Endodermal cell (in vitro differentiated cells): Measurements from ENCODE around the gene DRD4. TPM values are rescaled to one million over a fixed set of nuclear protein-coding genes. Genes with fewer than 3 reads are reported as not detected.

Source experiments
- DNase-seq: peaks from one replicate; pipeline ENCODE4 v3.0.0-alpha.2; 2017
- H3K27ac ChIP-seq: 2 replicates; pipeline ENCODE4 v1.5.1; 2013; ENCODE audit warnings: mild to moderate bottlenecking, low read depth, low read length, moderate library complexity
- H3K27me3 ChIP-seq: 2 replicates; pipeline ENCODE4 v1.6.1; 2013; ENCODE audit warnings: mild to moderate bottlenecking, low read length, moderate library complexity; ENCODE audit not compliant: insufficient read depth, control insufficient read depth, poor library complexity, severe bottlenecking
- H3K36me3 ChIP-seq: 2 replicates; pipeline ENCODE4 v1.7.0; 2013; ENCODE audit warnings: mild to moderate bottlenecking, low read length, moderate library complexity; ENCODE audit not compliant: control insufficient read depth, insufficient read depth
- H3K4me1 ChIP-seq: one replicate; pipeline ENCODE4 v1.7.0; 2013; ENCODE audit warnings: low read length; ENCODE audit not compliant: control insufficient read depth, insufficient read depth
- H3K4me3 ChIP-seq: 2 replicates; pipeline ENCODE4 v1.5.1; 2013; ENCODE audit warnings: mild to moderate bottlenecking, low read length, moderate library complexity
- H3K9ac ChIP-seq: 2 replicates; pipeline ENCODE4 v1.6.1; 2013; ENCODE audit warnings: mild to moderate bottlenecking, low read length, moderate library complexity; ENCODE audit not compliant: poor library complexity, severe bottlenecking; ENCODE audit errors: extremely low read depth
- H3K9me3 ChIP-seq: 2 replicates; pipeline ENCODE4 v1.6.1; 2013; ENCODE audit warnings: mild to moderate bottlenecking, low read length, moderate library complexity; ENCODE audit not compliant: control insufficient read depth
- H3K27ac Mint-ChIP-seq: 2 replicates; pipeline ENCODE4 v1.8.0; 2020; ENCODE audit warnings: mixed read lengths
- H3K27me3 Mint-ChIP-seq: 2 replicates; pipeline ENCODE4 v1.8.0; 2021; ENCODE audit warnings: mild to moderate bottlenecking, mixed read lengths; ENCODE audit not compliant: insufficient read depth
- H3K36me3 Mint-ChIP-seq: 2 replicates; pipeline ENCODE4 v1.8.0; 2020; ENCODE audit warnings: low read depth, mixed read lengths
- H3K4me1 Mint-ChIP-seq: 2 replicates; pipeline ENCODE4 v1.8.0; 2020; ENCODE audit warnings: mixed read lengths
- H3K4me3 Mint-ChIP-seq: 2 replicates; pipeline ENCODE4 v1.8.0; 2020; ENCODE audit warnings: mild to moderate bottlenecking, moderate library complexity, mixed read lengths
- H3K9me3 Mint-ChIP-seq: 2 replicates; pipeline ENCODE4 v1.8.0; 2020; ENCODE audit warnings: mild to moderate bottlenecking, mixed read lengths
- WGBS, 2 experiments: methylation state at CpG; one replicate each; pipeline versions ENCODE4 v1.1.5 to v1.1.7; 2013; ENCODE audit warnings: missing lambda C conversion rate in 2 of 2, mixed read lengths in 1 of 2; ENCODE audit not compliant: insufficient coverage in 1 of 2, insufficient read length in 1 of 2; 5-methylcytosine and 5-hydroxymethylcytosine counted together
- long read RNA-seq, 4 experiments: library from polyadenylated mRNA in 2 of 4; library from RNA in 1 of 4; library from capped mRNA in 1 of 4; stranded (forward) in 3 of 4; unstranded in 1 of 4; transcript quantifications; one replicate each; pipeline ENCODE4 v2.0.0, GENCODE V29; 2020 to 2021; ENCODE audit warnings: inconsistent platforms in 1 of 4
- polyA plus RNA-seq, 2 experiments: library from polyadenylated mRNA; stranded (reverse); fragments of 50-300 nt; gene quantifications; one replicate each; pipeline ENCODE4 v1.2.3, GENCODE V29; 2013
- total RNA-seq, 2 donors: library from RNA; stranded (reverse); fragmentation: NEBNext Ultra II Directional in 1 of 2; extraction: Animal tissue kit (Norgen Biotek cat#: 25700) in 1 of 2; gene quantifications; 2 replicates in 1 of 2; 3 replicates in 1 of 2; pipeline ENCODE4 v1.2.1, GENCODE V29; 2021
- TF ChIP-seq, protein P1 (sequence below): fragments of 200-600 bp; sonication (generic); conservative IDR thresholded peaks from 2 replicates; pipeline ENCODE4 v1.5.0; 2021; ENCODE audit warnings: antibody characterized with exemption, mild to moderate bottlenecking

Gene DRD4
- 1 to 10 TPM; 1.8 to 2.7 TPM for total RNA-seq
- 2.9 TPM for polyA plus RNA-seq (2013, experiment 1 of 2)
- 2.5 TPM for polyA plus RNA-seq (2013, experiment 2 of 2)
- long read RNA-seq, experiment 1 = 0 reads
- long read RNA-seq, experiment 2, partial matches to known transcripts = 1 of 1 reads
- long read RNA-seq, experiment 2, other reads (novel, unspliced or antisense) = 0 of 1 reads
- long read RNA-seq, experiment 3 = 0 reads
- long read RNA-seq, experiment 4 = 0 reads

GRCh38 chr11:636511-637332 lies at the start of gene DRD4:
DRD4 (plus strand) TSS chr11:637269; CDS start chr11:637305, 36 bp downstream.
- Histone ChIP-seq H3K27me3 (peaks cover 57% of the 10 kb centered on the region), H3K4me1 (peaks cover 3% of the 10 kb centered on the region), H3K27ac (no peak within 1 kb of the TSS), H3K9me3 (no peaks in the 10 kb centered on the region), H3K36me3 (no peaks in the 10 kb centered on the region), H3K9ac (no peak within 1 kb of the TSS), H3K4me3 (peak within 1 kb of the TSS; percentile 60)
- WGBS, 2 experiments = 23 to 25% methylated on average over 31 to 100 of the region's 100 CpGs
- Mint-ChIP-seq H3K27me3 (peaks cover 63% of the 10 kb centered on the region), H3K4me1 (peaks cover 9% of the 10 kb centered on the region), H3K36me3 (peaks cover 7% of the 10 kb centered on the region), H3K27ac (no peak within 1 kb of the TSS), H3K4me3 (peak within 1 kb of the TSS; percentile 54), H3K9me3 (no peaks in the 10 kb centered on the region)
- DNase-seq = peak; percentile 80
- TF ChIP-seq, protein P1, sequence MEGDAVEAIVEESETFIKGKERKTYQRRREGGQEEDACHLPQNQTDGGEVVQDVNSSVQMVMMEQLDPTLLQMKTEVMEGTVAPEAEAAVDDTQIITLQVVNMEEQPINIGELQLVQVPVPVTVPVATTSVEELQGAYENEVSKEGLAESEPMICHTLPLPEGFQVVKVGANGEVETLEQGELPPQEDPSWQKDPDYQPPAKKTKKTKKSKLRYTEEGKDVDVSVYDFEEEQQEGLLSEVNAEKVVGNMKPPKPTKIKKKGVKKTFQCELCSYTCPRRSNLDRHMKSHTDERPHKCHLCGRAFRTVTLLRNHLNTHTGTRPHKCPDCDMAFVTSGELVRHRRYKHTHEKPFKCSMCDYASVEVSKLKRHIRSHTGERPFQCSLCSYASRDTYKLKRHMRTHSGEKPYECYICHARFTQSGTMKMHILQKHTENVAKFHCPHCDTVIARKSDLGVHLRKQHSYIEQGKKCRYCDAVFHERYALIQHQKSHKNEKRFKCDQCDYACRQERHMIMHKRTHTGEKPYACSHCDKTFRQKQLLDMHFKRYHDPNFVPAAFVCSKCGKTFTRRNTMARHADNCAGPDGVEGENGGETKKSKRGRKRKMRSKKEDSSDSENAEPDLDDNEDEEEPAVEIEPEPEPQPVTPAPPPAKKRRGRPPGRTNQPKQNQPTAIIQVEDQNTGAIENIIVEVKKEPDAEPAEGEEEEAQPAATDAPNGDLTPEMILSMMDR = no peak

DNA sequence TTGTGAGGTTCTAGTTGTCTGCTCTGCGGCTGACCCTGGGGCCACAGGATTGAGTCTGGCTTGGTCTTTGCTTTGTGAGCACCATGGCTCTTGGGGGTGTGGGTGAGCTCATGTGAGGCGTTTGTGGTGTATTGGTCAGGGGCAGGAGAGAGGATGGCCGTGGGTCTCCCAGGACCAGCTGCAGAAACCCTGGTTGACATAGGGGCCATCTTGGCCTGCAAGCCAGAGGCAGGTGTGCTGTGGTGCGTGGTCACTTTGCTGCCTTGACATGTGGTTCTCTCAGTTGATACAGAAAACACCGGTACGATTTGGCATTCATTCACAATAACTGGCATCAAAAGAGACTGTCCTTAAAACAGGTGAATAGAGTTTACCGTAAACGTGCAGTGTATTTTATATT lies 49.5 kb upstream of the DRD4 start:
- no peak overlapping the region for H3K27ac ChIP-seq

DNA sequence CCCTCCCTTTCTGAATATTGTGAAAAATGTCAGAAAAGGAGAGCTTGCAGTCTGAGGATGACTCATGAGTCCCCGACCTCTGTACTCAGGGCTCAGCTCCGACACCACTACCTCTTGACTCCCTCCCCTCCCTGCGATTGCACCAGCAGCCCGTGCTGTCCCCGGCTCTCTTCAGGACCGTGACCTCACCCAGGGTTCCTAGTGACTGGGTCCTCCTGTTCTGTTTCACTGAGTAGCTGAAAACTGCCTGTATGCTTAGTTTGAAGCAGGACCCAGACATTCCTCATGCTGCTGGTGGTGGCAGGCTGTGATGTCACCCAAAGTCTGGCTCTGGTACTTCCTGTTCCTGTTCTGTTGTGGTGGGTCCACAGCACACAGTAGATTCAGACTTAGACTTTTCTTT lies 49.1 kb upstream of the DRD4 start:
- H3K4me3 Mint-ChIP-seq = no peak overlapping the region
- H3K27ac Mint-ChIP-seq = peak overlapping the region; percentile 64
- H3K36me3 ChIP-seq = peaks cover 67% of the 10 kb centered on the region
- H3K4me1 Mint-ChIP-seq = no peaks in the 10 kb centered on the region
- H3K36me3 Mint-ChIP-seq = peaks cover 64% of the 10 kb centered on the region
- 85 to 95% methylated on average over 4 to 6 of the region's 6 CpGs for WGBS, 2 experiments
- no peak overlapping the region for H3K9ac ChIP-seq
- H3K27ac ChIP-seq = no peak overlapping the region
- no peak for DNase-seq
- TF ChIP-seq, protein P1 = no peak
- H3K4me1 ChIP-seq = no peaks in the 10 kb centered on the region
- no peaks in the 10 kb centered on the region for H3K27me3 ChIP-seq
- no peaks in the 10 kb centered on the region for H3K9me3 ChIP-seq
- no peaks in the 10 kb centered on the region for H3K27me3 Mint-ChIP-seq
- no peak overlapping the region for H3K4me3 ChIP-seq
- H3K9me3 Mint-ChIP-seq = no peaks in the 10 kb centered on the region

More for the DNA sequence above, 49.5 kb upstream of the DRD4 start:
- H3K27me3 ChIP-seq = no peaks in the 10 kb centered on the region
- H3K4me1 ChIP-seq = no peaks in the 10 kb centered on the region
- DNase-seq = no peak
- no peaks in the 10 kb centered on the region for H3K9me3 Mint-ChIP-seq
- no peak overlapping the region for H3K27ac Mint-ChIP-seq
- WGBS, 2 experiments = 91 to 95% methylated on average over 7 to 8 of the region's 8 CpGs
- TF ChIP-seq, protein P1 = no peak
- H3K27me3 Mint-ChIP-seq = no peaks in the 10 kb centered on the region
- H3K4me3 Mint-ChIP-seq = no peak overlapping the region
- H3K9ac ChIP-seq = no peak overlapping the region
- H3K36me3 Mint-ChIP-seq = peaks cover 60% of the 10 kb centered on the region
- no peak overlapping the region for H3K4me3 ChIP-seq
- H3K4me1 Mint-ChIP-seq = no peaks in the 10 kb centered on the region
- peaks cover 63% of the 10 kb centered on the region for H3K36me3 ChIP-seq
- H3K9me3 ChIP-seq = no peaks in the 10 kb centered on the region
